ENCODE results near the gene DNAJC1.
A peak's percentile ranks its signal among the peaks of the same experiment; 100 is the strongest.

Gene DNAJC1

DNA sequence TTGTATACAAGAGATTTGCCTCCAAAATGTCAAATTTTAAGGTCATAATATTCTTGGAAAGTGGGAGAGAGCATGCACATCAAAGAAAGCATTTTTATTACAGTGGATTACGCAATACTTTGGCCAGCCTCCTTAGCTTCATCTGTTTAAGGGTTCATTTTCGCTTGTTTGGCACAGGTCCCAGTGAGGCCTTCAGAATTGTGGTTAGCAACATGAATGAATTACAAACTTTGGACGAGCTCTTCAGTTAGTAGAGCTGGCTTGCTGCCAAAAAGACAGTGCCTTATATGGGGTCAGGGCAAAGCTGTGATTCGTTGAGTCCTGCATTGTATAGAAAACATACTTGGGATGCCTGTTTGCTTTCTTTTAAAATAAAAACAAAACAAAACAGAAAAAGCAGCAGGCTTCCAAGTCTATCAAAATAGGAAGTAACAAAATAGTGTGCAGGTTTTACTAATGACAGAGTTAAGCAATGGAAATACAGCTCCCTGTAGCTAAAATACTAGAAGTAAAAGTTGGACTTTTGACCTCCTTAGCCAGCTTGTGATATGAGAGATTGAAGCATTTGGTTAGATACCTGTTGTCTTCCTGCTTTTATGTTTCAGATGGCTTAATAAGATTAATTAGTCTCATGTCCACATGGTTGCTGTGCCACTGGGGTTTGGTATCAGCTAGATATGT, 278.7 kb downstream of the DNAJC1 start:
- H3K4me1 ChIP-seq (ENCODE audit: control insufficient read depth, insufficient read depth, low read length), result peaks cover 32% of the 10 kb centered on the region
- TF ChIP-seq, protein P1, sequence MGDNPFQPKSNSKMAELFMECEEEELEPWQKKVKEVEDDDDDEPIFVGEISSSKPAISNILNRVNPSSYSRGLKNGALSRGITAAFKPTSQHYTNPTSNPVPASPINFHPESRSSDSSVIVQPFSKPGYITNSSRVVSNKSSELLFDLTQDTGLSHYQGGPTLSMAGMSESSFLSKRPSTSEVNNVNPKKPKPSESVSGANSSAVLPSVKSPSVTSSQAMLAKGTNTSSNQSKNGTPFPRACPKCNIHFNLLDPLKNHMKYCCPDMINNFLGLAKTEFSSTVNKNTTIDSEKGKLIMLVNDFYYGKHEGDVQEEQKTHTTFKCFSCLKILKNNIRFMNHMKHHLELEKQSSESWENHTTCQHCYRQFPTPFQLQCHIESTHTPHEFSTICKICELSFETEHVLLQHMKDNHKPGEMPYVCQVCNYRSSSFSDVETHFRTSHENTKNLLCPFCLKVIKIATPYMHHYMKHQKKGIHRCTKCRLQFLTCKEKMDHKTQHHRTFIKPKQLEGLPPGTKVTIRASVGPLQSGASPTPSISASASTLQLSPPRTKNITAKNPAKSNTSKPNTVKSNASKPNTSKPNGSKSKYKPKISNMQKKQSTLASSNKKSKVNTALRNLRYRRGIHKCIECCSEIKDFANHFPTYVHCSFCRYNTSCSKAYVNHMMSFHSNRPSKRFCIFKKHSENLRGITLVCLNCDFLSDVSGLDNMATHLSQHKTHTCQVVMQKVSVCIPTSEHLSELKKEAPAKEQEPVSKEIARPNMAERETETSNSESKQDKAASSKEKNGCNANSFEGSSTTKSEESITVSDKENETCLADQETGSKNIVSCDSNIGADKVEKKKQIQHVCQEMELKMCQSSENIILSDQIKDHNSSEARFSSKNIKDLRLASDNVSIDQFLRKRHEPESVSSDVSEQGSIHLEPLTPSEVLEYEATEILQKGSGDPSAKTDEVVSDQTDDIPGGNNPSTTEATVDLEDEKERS (tag by site-specific recombination; IDR thresholded peaks at IDR 0.05), result no peak
- TF ChIP-seq ZNF558 (tag by site-specific recombination; IDR thresholded peaks at IDR 0.05), result peak; percentile 85
- TF ChIP-seq ZNF211 (tag by site-specific recombination; IDR thresholded peaks at IDR 0.05; ENCODE audit: low read depth), result no peak
- TF ChIP-seq, protein P2, sequence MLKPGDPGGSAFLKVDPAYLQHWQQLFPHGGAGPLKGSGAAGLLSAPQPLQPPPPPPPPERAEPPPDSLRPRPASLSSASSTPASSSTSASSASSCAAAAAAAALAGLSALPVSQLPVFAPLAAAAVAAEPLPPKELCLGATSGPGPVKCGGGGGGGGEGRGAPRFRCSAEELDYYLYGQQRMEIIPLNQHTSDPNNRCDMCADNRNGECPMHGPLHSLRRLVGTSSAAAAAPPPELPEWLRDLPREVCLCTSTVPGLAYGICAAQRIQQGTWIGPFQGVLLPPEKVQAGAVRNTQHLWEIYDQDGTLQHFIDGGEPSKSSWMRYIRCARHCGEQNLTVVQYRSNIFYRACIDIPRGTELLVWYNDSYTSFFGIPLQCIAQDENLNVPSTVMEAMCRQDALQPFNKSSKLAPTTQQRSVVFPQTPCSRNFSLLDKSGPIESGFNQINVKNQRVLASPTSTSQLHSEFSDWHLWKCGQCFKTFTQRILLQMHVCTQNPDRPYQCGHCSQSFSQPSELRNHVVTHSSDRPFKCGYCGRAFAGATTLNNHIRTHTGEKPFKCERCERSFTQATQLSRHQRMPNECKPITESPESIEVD (tag by site-specific recombination; IDR thresholded peaks at IDR 0.05), result peak; percentile 97
- TF ChIP-seq ZNF202 (tag by site-specific recombination; IDR thresholded peaks at IDR 0.05; ENCODE audit: borderline replicate concordance), result no peak
- TF ChIP-seq KLF10 (tag by site-specific recombination; IDR thresholded peaks at IDR 0.05), result peak; percentile 97
- peak; percentile 99 for TF ChIP-seq ZNF174 (tag by site-specific recombination; IDR thresholded peaks at IDR 0.05)
- TF ChIP-seq, protein P3, sequence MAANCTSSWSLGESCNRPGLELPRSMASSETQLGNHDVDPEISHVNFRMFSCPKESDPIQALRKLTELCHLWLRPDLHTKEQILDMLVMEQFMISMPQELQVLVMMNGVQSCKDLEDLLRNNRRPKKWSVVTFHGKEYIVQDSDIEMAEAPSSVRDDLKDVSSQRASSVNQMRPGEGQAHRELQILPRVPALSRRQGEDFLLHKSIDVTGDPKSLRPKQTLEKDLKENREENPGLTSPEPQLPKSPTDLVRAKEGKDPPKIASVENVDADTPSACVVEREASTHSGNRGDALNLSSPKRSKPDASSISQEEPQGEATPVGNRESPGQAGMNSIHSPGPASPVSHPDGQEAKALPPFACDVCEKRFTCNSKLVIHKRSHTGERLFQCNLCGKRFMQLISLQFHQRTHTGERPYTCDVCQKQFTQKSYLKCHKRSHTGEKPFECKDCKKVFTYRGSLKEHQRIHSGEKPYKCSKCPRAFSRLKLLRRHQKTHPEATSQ (tag by site-specific recombination; IDR thresholded peaks at IDR 0.05), result no peak
- TF ChIP-seq, protein P4, sequence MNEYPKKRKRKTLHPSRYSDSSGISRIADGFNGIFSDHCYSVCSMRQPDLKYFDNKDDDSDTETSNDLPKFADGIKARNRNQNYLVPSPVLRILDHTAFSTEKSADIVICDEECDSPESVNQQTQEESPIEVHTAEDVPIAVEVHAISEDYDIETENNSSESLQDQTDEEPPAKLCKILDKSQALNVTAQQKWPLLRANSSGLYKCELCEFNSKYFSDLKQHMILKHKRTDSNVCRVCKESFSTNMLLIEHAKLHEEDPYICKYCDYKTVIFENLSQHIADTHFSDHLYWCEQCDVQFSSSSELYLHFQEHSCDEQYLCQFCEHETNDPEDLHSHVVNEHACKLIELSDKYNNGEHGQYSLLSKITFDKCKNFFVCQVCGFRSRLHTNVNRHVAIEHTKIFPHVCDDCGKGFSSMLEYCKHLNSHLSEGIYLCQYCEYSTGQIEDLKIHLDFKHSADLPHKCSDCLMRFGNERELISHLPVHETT (tag by site-specific recombination; IDR thresholded peaks at IDR 0.05), result peak; percentile 85
- TF ChIP-seq KLF1 (tag by site-specific recombination; IDR thresholded peaks at IDR 0.05), result no peak
- no peak for TF ChIP-seq ZNF175 (tag by site-specific recombination; IDR thresholded peaks at IDR 0.05)
- TF ChIP-seq ZNF664 (tag by site-specific recombination; IDR thresholded peaks at IDR 0.05), result no peak
- TF ChIP-seq, protein P5, sequence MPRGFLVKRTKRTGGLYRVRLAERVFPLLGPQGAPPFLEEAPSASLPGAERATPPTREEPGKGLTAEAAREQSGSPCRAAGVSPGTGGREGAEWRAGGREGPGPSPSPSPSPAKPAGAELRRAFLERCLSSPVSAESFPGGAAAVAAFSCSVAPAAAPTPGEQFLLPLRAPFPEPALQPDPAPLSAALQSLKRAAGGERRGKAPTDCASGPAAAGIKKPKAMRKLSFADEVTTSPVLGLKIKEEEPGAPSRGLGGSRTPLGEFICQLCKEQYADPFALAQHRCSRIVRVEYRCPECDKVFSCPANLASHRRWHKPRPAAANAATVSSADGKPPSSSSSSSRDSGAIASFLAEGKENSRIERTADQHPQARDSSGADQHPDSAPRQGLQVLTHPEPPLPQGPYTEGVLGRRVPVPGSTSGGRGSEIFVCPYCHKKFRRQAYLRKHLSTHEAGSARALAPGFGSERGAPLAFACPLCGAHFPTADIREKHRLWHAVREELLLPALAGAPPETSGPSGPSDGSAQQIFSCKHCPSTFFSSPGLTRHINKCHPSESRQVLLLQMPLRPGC (tag by site-specific recombination; IDR thresholded peaks at IDR 0.05), result peak; percentile 71
- TF ChIP-seq, protein P6, sequence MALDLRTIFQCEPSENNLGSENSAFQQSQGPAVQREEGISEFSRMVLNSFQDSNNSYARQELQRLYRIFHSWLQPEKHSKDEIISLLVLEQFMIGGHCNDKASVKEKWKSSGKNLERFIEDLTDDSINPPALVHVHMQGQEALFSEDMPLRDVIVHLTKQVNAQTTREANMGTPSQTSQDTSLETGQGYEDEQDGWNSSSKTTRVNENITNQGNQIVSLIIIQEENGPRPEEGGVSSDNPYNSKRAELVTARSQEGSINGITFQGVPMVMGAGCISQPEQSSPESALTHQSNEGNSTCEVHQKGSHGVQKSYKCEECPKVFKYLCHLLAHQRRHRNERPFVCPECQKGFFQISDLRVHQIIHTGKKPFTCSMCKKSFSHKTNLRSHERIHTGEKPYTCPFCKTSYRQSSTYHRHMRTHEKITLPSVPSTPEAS (tag by site-specific recombination; IDR thresholded peaks at IDR 0.05), result no peak; the same call in 1 of the 2 replicates
- TF ChIP-seq EGR2 (tag by site-specific recombination; IDR thresholded peaks at IDR 0.05; ENCODE audit: low read depth), result no peak
- TF ChIP-seq WT1 (tag by site-specific recombination; IDR thresholded peaks at IDR 0.05), result peak; percentile 73
- TF ChIP-seq ZNF529 (tag by site-specific recombination; IDR thresholded peaks at IDR 0.05; ENCODE audit: insufficient replicate concordance), result peak; percentile 87
- TF ChIP-seq ZFHX2 (tag by site-specific recombination; conservative IDR thresholded peaks at IDR 0.05), result no peak
- TF ChIP-seq ZNF624 (tag by site-specific recombination; IDR thresholded peaks at IDR 0.05), result peak; percentile 86
- TF ChIP-seq ZSCAN30 (tag by site-specific recombination; IDR thresholded peaks at IDR 0.05), result peak; percentile 98
- no peak for TF ChIP-seq ZNF404 (tag by site-specific recombination; IDR thresholded peaks at IDR 0.05)
- no peak for TF ChIP-seq ZNF133 (tag by site-specific recombination; IDR thresholded peaks at IDR 0.05)
- TF ChIP-seq, protein P7, sequence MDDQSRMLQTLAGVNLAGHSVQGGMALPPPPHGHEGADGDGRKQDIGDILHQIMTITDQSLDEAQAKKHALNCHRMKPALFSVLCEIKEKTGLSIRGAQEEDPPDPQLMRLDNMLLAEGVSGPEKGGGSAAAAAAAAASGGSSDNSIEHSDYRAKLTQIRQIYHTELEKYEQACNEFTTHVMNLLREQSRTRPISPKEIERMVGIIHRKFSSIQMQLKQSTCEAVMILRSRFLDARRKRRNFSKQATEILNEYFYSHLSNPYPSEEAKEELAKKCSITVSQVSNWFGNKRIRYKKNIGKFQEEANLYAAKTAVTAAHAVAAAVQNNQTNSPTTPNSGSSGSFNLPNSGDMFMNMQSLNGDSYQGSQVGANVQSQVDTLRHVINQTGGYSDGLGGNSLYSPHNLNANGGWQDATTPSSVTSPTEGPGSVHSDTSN (CRISPR knock-in tag; IDR thresholded peaks at IDR 0.05), result no peak
- no peak; the same call in 1 of the 2 replicates for TF ChIP-seq GLIS1 (tag by site-specific recombination; IDR thresholded peaks at IDR 0.05)

More for the DNA sequence above, 278.7 kb downstream of the DNAJC1 start:
- Histone ChIP-seq H3K27ac (ENCODE audit: extremely low read depth, low read depth, low read length) (no peak overlapping the region), H3K9me3 (ENCODE audit: control insufficient read depth, insufficient read depth, low read depth, low read length) (no peaks in the 10 kb centered on the region), H3K36me3 (ENCODE audit: control insufficient read depth in 2 of 2, insufficient read depth in 1 of 2, low read length in 2 of 2) (no peaks in the 10 kb centered on the region), H3K4me3 (ENCODE audit: low read depth, low read length) (no peak overlapping the region)
- POLR2A ChIA-PET, result interaction anchor here (0.7 to 2.2 kb wide), 7 partner anchors 10 to 446 kb away, joined by 3 to 17 read pairs (median 4); partner anchors contain the start of gene SKIDA1
- CTCF ChIA-PET, result interaction anchor here (1.3 kb wide), 1 partner anchor 10 kb away, joined by 6 read pairs; no protein-coding TSS in a partner anchor
